HepG2 (cell line): ENCODE results near the gene FKBP9. TPM values are rescaled to one million over a fixed set of nuclear protein-coding genes. Genes with fewer than 3 reads are reported as not detected.

ENCODE experiments used
- ATF1 ChIP-seq: IDR thresholded peaks from 2 replicates; pipeline ENCODE4 v1.6.1; 2016; ENCODE audit warnings: mild to moderate bottlenecking, control low read depth
- FOSL1 ChIP-seq: sonication (generic); formaldehyde crosslinking; IDR thresholded peaks from 2 replicates; pipeline ENCODE4 v1.9.0; 2021; ENCODE audit warnings: missing genetic modification reagents, borderline replicate concordance
- GFI1 ChIP-seq: sonication (generic); formaldehyde crosslinking; IDR thresholded peaks from 2 replicates; pipeline ENCODE4 v1.5.0; 2020; ENCODE audit warnings: missing genetic modification reagents, mild to moderate bottlenecking, borderline replicate concordance
- GMEB1 ChIP-seq: sonication (generic); formaldehyde crosslinking; IDR thresholded peaks from 2 replicates; pipeline ENCODE4 v1.5.1; 2020; ENCODE audit warnings: missing genetic modification reagents, mild to moderate bottlenecking, borderline replicate concordance
- GTF2F1 ChIP-seq: fragments of 150-350 bp; IDR thresholded peaks from 2 replicates; pipeline ENCODE4 v1.6.1; 2014; ENCODE audit warnings: low read length
- KLF12 ChIP-seq: sonication (generic); formaldehyde crosslinking; IDR thresholded peaks from 2 replicates; pipeline ENCODE4 v1.4.0; 2020; ENCODE audit warnings: missing genetic modification reagents, borderline replicate concordance
- MXD3 ChIP-seq: IDR thresholded peaks from 2 replicates; pipeline ENCODE4 v1.6.1; 2016; ENCODE audit warnings: mild to moderate bottlenecking, missing biosample characterization, missing genetic modification reagents
- NFYB ChIP-seq: sonication (generic); formaldehyde crosslinking; IDR thresholded peaks from 2 replicates; pipeline ENCODE4 v1.4.0; 2020; ENCODE audit warnings: missing genetic modification reagents
- PAXIP1 ChIP-seq: sonication (generic); formaldehyde crosslinking; conservative IDR thresholded peaks from 2 replicates; pipeline ENCODE4 v1.4.0; 2020; ENCODE audit warnings: mild to moderate bottlenecking, missing genetic modification reagents, moderate library complexity
- RFXAP ChIP-seq: sonication (generic); formaldehyde crosslinking; IDR thresholded peaks from 2 replicates; pipeline ENCODE4 v1.4.0; 2020; ENCODE audit warnings: missing genetic modification reagents, borderline replicate concordance
- TIGD3 ChIP-seq: sonication (generic); formaldehyde crosslinking; IDR thresholded peaks from 2 replicates; pipeline ENCODE4 v1.5.1; 2020; ENCODE audit warnings: mild to moderate bottlenecking, missing genetic modification reagents, borderline replicate concordance
- U2AF1 ChIP-seq: fragments of 200-400 bp; formaldehyde crosslinking; optimal IDR thresholded peaks from 2 replicates; pipeline ENCODE3; 2017; ENCODE audit warnings: mild to moderate bottlenecking, low read depth, low read length
- ZKSCAN1 ChIP-seq: fragments of 150-350 bp; IDR thresholded peaks from 2 replicates; pipeline ENCODE4 v1.6.1; 2014; ENCODE audit warnings: low read length
- ZNF101 ChIP-seq: sonication (generic); formaldehyde crosslinking; IDR thresholded peaks from 2 replicates; pipeline ENCODE4 v1.4.0; 2020; ENCODE audit warnings: mild to moderate bottlenecking, low read depth, missing genetic modification reagents, borderline replicate concordance
- ZNF18 ChIP-seq: sonication (generic); formaldehyde crosslinking; IDR thresholded peaks from 2 replicates; pipeline ENCODE4 v1.8.0; 2022; ENCODE audit warnings: mild to moderate bottlenecking, missing genetic modification reagents; ENCODE audit not compliant: insufficient replicate concordance
- ZNF282 ChIP-seq: fragments of 450-650 bp; IDR thresholded peaks from 2 replicates; pipeline ENCODE4 v1.6.1; 2018; ENCODE audit not compliant: partially characterized antibody
- ZNF296 ChIP-seq: sonication (generic); formaldehyde crosslinking; conservative IDR thresholded peaks from 2 replicates; pipeline ENCODE4 v1.5.0; 2020; ENCODE audit warnings: mild to moderate bottlenecking, missing genetic modification reagents
- ZNF576 ChIP-seq: sonication (generic); formaldehyde crosslinking; IDR thresholded peaks from 2 replicates; pipeline ENCODE4 v1.4.0; 2020; ENCODE audit warnings: mild to moderate bottlenecking, missing genetic modification reagents
- ZNF619 ChIP-seq: sonication (generic); formaldehyde crosslinking; IDR thresholded peaks from 2 replicates; pipeline ENCODE4 v1.4.0; 2020; ENCODE audit warnings: mild to moderate bottlenecking, missing genetic modification reagents
- ZNF746 ChIP-seq: sonication (generic); formaldehyde crosslinking; IDR thresholded peaks from 2 replicates; pipeline ENCODE4 v1.8.0; 2022; ENCODE audit warnings: mild to moderate bottlenecking, missing genetic modification reagents
- ZNF792 ChIP-seq: IDR thresholded peaks from 2 replicates; pipeline ENCODE4 v1.6.1; 2016
- polyA plus RNA-seq, 8 experiments: library from polyadenylated mRNA; depleted of rRNA in 3 of 8; stranded (reverse) in 7 of 8; unstranded in 1 of 8; fragments of >200 nt; fragmentation: Illumina TruSeq in 4 of 8; extraction: Trizol in 4 of 8; gene quantifications; 2 replicates each; pipeline versions ENCODE4 v1.2.1 to v1.2.3, GENCODE V29; 2011 to 2016; ENCODE audit warnings: low read depth in 4 of 8, missing spikeins in 1 of 8, mixed read lengths in 1 of 8; ENCODE audit not compliant: insufficient read depth in 1 of 8
- total RNA-seq, 5 experiments: library from RNA; depleted of rRNA; stranded (reverse); fragments of >200 nt; fragmentation: Illumina TruSeq; extraction: Trizol; gene quantifications; 2 replicates each; pipeline ENCODE4 v1.2.3, GENCODE V29; 2016; ENCODE audit warnings: low read depth in 1 of 5

The FKBP9 gene
- total and polyA plus RNA-seq, 2 of the 13 experiments (the other 11 are each of a cell fraction or from before 2014, with no cell fraction given) = 34.0 to 41.5 TPM

- TF ChIP-seq ZNF18 (CRISPR knock-in tag) = peak; percentile 89
- TF ChIP-seq MXD3 (CRISPR knock-in tag) = 0 out of 2 replicates have a peak, but pooled peaks have one; percentile 32
- peak; percentile 62 for TF ChIP-seq PAXIP1 (CRISPR knock-in tag)
- no peak for TF ChIP-seq ZNF282
- TF ChIP-seq GTF2F1 = no peak
- no peak for TF ChIP-seq U2AF1
- peak; percentile 90; the same call in 1 of the 2 replicates for TF ChIP-seq ZNF101
- peak; percentile 40; the same call in 1 of the 2 replicates for TF ChIP-seq GMEB1 (CRISPR knock-in tag)
- TF ChIP-seq KLF12 (CRISPR knock-in tag) = peak; percentile 80; the same call in 1 of the 2 replicates
- TF ChIP-seq ZKSCAN1 = no peak
- no peak; the same call in 1 of the 2 replicates for TF ChIP-seq ZNF296 (CRISPR knock-in tag)
- peak; percentile 78 for TF ChIP-seq ZNF746
- peak; percentile 48; the same call in 1 of the 2 replicates for TF ChIP-seq ZNF619 (CRISPR knock-in tag)
- no peak for TF ChIP-seq TIGD3 (CRISPR knock-in tag)
- peak; percentile 56; the same call in 1 of the 2 replicates for TF ChIP-seq RFXAP
- TF ChIP-seq ZNF792 = peak; percentile 41; the same call in 1 of the 2 replicates
- peak; percentile 91 for TF ChIP-seq GFI1
- no peak for TF ChIP-seq ATF1
- no peak for TF ChIP-seq FOSL1
- TF ChIP-seq NFYB (CRISPR knock-in tag) = 0 out of 2 replicates have a peak, but pooled peaks have one; percentile 13
- TF ChIP-seq ZNF576 = no peak
Observed at GRCh38 chr7:32957326-32958045, at the start of gene FKBP9 (continued).
